K562 (cell line): ENCODE data around the gene APOL2. TPM values are rescaled to one million over a fixed set of nuclear protein-coding genes. Genes with fewer than 3 reads are reported as not detected.

Source experiments
- ATAC-seq: fragments of 200-7000 bp; cut with Tn5 transposase; 3 replicates; pipeline ENCODE4 v1.9.1; 2020; ENCODE audit warnings: moderate library complexity
- BruUV-seq: library from RNA; stranded (reverse); fragments of 400-500 nt; replicated peaks from 2 replicates; lab custom pipeline; 2021; lab: Mats Ljungman, UMichigan
- CTCF ChIA-PET: fragments of 300-600 bp; formaldehyde crosslinking; extraction: SDS; loops from one replicate; lab custom pipeline; 2021; ENCODE audit warnings: low intra/inter-chr PET ratio; lab: Yijun Ruan, JAX
- POLR2A ChIA-PET: fragments of 300-600, 350-650 bp; sonication (Branson Sonifier 250); formaldehyde crosslinking; extraction: SDS; loops from one replicate; lab custom pipeline; 2021; ENCODE audit warnings: antibody characterized with exemption, inconsistent platforms; lab: Yijun Ruan, JAX
- DNase-seq, 4 experiments: peaks; one replicate each; pipeline versions ENCODE4 v3.0.0 to v3.0.0-alpha.2; 2011 to 2018; ENCODE audit warnings: low spot score in 3 of 4, mixed read lengths in 3 of 4; ENCODE audit errors: extremely low read depth in 1 of 4
- FAIRE-seq: peaks from 2 replicates; lab custom pipeline; 2011; peaks lifted over from hg19 to GRCh38; lab: Jason Lieb, UNC
- H2AFZ ChIP-seq: 2 replicates; pipeline ENCODE4 v1.6.0; 2011; ENCODE audit warnings: low read depth, low read length, control low read depth, inconsistent platforms
- H3K27ac ChIP-seq: fragments of 200-600 bp; 3 replicates; pipeline ENCODE4 v1.8.0; 2011; ENCODE audit warnings: low read depth, mild to moderate bottlenecking, control low read depth, inconsistent platforms, low read length, moderate library complexity, mixed read lengths; ENCODE audit errors: extremely low read depth
- H3K27me3 ChIP-seq, 2 experiments: fragments of 300-600 bp in 1 of 2; 2 replicates in 1 of 2; 3 replicates in 1 of 2; pipeline versions ENCODE4 v1.6.0 to v1.8.0; 2011; ENCODE audit warnings: inconsistent platforms in 2 of 2, low read length in 2 of 2, mild to moderate bottlenecking in 1 of 2, mixed read lengths in 1 of 2, moderate library complexity in 1 of 2; ENCODE audit not compliant: control insufficient read depth in 2 of 2, insufficient read depth in 2 of 2
- H3K36me3 ChIP-seq: fragments of 300-600 bp; 3 replicates; pipeline ENCODE4 v1.8.0; 2011; ENCODE audit warnings: mild to moderate bottlenecking, low read length, inconsistent platforms; ENCODE audit not compliant: control insufficient read depth, insufficient read depth
- H3K4me1 ChIP-seq, 2 experiments: fragments of 200-600 bp in 1 of 2; replicated peaks in 1 of 2; 2 replicates in 1 of 2; 3 replicates in 1 of 2; pipeline versions ENCODE4 v1.5.1 to v1.8.0; 2011; ENCODE audit warnings: inconsistent platforms in 2 of 2, low read length in 2 of 2, mild to moderate bottlenecking in 1 of 2, mixed read lengths in 1 of 2, moderate library complexity in 1 of 2; ENCODE audit not compliant: control insufficient read depth in 2 of 2, insufficient read depth in 2 of 2
- H3K4me2 ChIP-seq: 2 replicates; pipeline ENCODE4 v1.6.1; 2011; ENCODE audit warnings: low read length, control low read depth, inconsistent platforms, mixed read lengths; ENCODE audit not compliant: insufficient read depth
- H3K4me3 ChIP-seq: fragments of 200-600 bp; sonication (generic), shearing (Covaris generic); 2 replicates; pipeline ENCODE4 v1.5.1; 2016; ENCODE audit warnings: control low read depth, inconsistent platforms
- H3K79me2 ChIP-seq: fragments of 200-600 bp; 3 replicates; pipeline ENCODE4 v1.8.0; 2011; ENCODE audit warnings: low read length, inconsistent platforms; ENCODE audit not compliant: control insufficient read depth, insufficient read depth
- H3K9ac ChIP-seq, 2 experiments: 2 replicates each; pipeline versions ENCODE4 v1.6.0 to v1.6.1; 2011; ENCODE audit warnings: low read depth in 2 of 2, low read length in 2 of 2, control low read depth in 1 of 2, inconsistent platforms in 1 of 2, mild to moderate bottlenecking in 1 of 2, mixed read lengths in 1 of 2; ENCODE audit not compliant: insufficient read depth in 1 of 2
- H3K9me1 ChIP-seq: one replicate; pipeline ENCODE4 v1.6.0; 2011; ENCODE audit warnings: inconsistent platforms, mild to moderate bottlenecking, low read length, moderate library complexity; ENCODE audit not compliant: control insufficient read depth, insufficient read depth
- H3K9me3 ChIP-seq: replicated peaks from 2 replicates; pipeline ENCODE4 v1.5.1; 2011; ENCODE audit warnings: low read depth, low read length, inconsistent platforms; ENCODE audit not compliant: control insufficient read depth, insufficient read depth
- H4K20me1 ChIP-seq: replicated peaks from 2 replicates; pipeline ENCODE4 v1.6.1; 2011; ENCODE audit warnings: low read length, inconsistent platforms, mixed read lengths; ENCODE audit not compliant: control insufficient read depth, insufficient read depth
- CTCF ChIP-seq, 3 experiments: IDR thresholded peaks in 2 of 3; conservative IDR thresholded peaks in 1 of 3; 2 replicates each; pipeline ENCODE4 v1.5.1; 2011 to 2012; ENCODE audit warnings: low read length in 3 of 3, mild to moderate bottlenecking in 3 of 3, control low read depth in 2 of 3, improper control_type of control experiment in 1 of 3, inconsistent platforms in 1 of 3, low read depth in 1 of 3, mixed read lengths in 1 of 3, moderate library complexity in 1 of 3; ENCODE audit not compliant: insufficient read depth in 2 of 3
- RBBP5 ChIP-seq: fragments of 200-600 bp; sonication (generic); IDR thresholded peaks from 2 replicates; pipeline ENCODE4 v1.6.1; 2012; ENCODE audit warnings: borderline replicate concordance, mild to moderate bottlenecking, low read length, control low read depth, inconsistent platforms; ENCODE audit not compliant: insufficient read depth, poor library complexity, severe bottlenecking
- WGBS: fragments of 100-300 bp; shearing (Covaris generic); methylation state at CpG from one replicate; pipeline ENCODE4 v1.1.6; 2016; ENCODE audit warnings: low coverage, mixed read lengths; ENCODE audit not compliant: insufficient coverage; ENCODE audit errors: missing lambda C conversion rate; 5-methylcytosine and 5-hydroxymethylcytosine counted together
- in situ Hi-C: fragments of 300-500 bp; cut with MboI; formaldehyde crosslinking; loops from 4 replicates; pipeline ENCODE4 v1.15.0; 2018; ENCODE audit warnings: inconsistent platforms, mixed read lengths
- intact Hi-C: fragments of 100-400 bp; cut with micrococcal nuclease; formaldehyde crosslinking; loops from 2 replicates; pipeline ENCODE4 v1.14.2; 2022
- polyA plus RNA-seq, 8 experiments: library from polyadenylated mRNA; depleted of rRNA in 4 of 8; stranded (reverse) in 5 of 8; unstranded in 3 of 8; fragments of >200 nt; fragmentation: Nextera tagmentation in 2 of 8; fragmentation: Illumina TruSeq in 1 of 8; extraction: Ambion mirVana in 2 of 8; extraction: Trizol in 1 of 8; gene quantifications; 2 replicates each; pipeline versions ENCODE4 v1.2.1 to v1.2.3, GENCODE V29; 2011 to 2014; ENCODE audit warnings: inconsistent platforms in 1 of 8, missing spikeins in 1 of 8
- total RNA-seq, 7 experiments: library from RNA; depleted of rRNA in 6 of 7; stranded (reverse); fragments of >200 nt in 6 of 7; fragmentation: Illumina TruSeq in 2 of 7; extraction: Trizol in 2 of 7; gene quantifications; 2 replicates each; pipeline versions ENCODE4 v1.2.1 to v1.2.3, GENCODE V29; 2011 to 2021; ENCODE audit warnings: low replicate concordance in 1 of 7

APOL2 gene
- total and polyA plus RNA-seq, 9 of the 15 experiments (the other 6 are each of a cell fraction or from before 2014, with no cell fraction given): 2.7 to 10.6 (median 8.9) TPM

DNA sequence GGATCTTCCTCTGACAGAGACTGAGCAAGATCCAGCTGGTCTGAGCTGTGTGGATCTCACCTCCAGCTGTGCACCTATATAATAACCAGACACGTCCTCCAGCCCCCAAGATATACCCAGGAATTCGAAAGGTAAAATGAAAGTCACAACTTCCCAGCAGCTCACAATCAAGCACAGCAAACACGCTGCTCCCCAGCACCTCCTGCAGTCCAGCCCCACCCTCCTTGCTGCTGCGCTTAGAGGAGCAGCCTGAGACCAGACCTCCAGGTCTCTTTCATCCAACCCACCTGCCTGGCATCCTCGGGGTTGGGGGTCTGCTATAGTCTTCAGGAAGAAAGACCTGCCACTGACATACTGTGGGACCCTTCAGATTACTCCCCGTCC, 34.7 kb downstream of the APOL2 start:
- TF ChIP-seq RBBP5: no peak
- TF ChIP-seq CTCF (IDR thresholded peaks at IDR 0.05 in 2 of 3, conservative IDR thresholded peaks at IDR 0.05 in 1 of 3; ENCODE audit: insufficient read depth in 2 of 3, low read depth in 1 of 3, low read length in 3 of 3): 0 out of 6 replicates have a peak, but pooled peaks of 1 of the 3 experiments have one; percentile 10
- TF ChIP-seq, all 486 proteins: peak for 1
- peaks cover 16 to 20% of the 10 kb centered on the region in 2 experiments; a peak in 4 of 5 replicates for H3K4me1 ChIP-seq
- 6% methylated on average over 5 of the region's 6 CpGs for WGBS
- H3K27me3 ChIP-seq: no peaks in the 10 kb centered on the region
- FAIRE-seq (no peak), DNase-seq (no peak), ATAC-seq (peak; percentile 20; the same call in 1 of the 3 replicates)
- 0 out of 2 replicates have a peak, but pooled peaks cover 2% of the 10 kb centered on the region for H3K9me3 ChIP-seq
- POLR2A ChIA-PET: interaction anchor here (0.6 to 0.9 kb wide), 2 partner anchors 65 to 114 kb away, joined by 3 to 4 read pairs; no protein-coding TSS in a partner anchor
- no peaks in the 10 kb centered on the region for H3K36me3 ChIP-seq
- H3K79me2 ChIP-seq: peaks cover 18% of the 10 kb centered on the region
- H2AFZ ChIP-seq: 0 out of 2 replicates have a peak overlapping the region, but pooled peaks have one; percentile 15
- H4K20me1 ChIP-seq: no peaks in the 10 kb centered on the region
- peak overlapping the region; percentile 21; the same call in 1 of the 2 replicates for H3K4me2 ChIP-seq
- intact Hi-C loops (no loop called here), in situ Hi-C loops (no loop called here)
- no TSS peak for BruUV-seq
- no peak overlapping the region for H3K4me3 ChIP-seq
- H3K27ac ChIP-seq: no peak overlapping the region
- H3K9me1 ChIP-seq: no peaks in the 10 kb centered on the region
- CTCF ChIA-PET: no interaction called here
- no peak overlapping the region; a peak in 1 of 4 replicates for H3K9ac ChIP-seq
